GOT3 (cell line): Measurements from ENCODE around the gene DLG2.

Experiments used
- DNase-seq: peaks from one replicate; lab custom pipeline; 2025; ENCODE audit warnings: mixed read lengths; lab: John Stamatoyannopoulos, UW

DLG2 gene

DNA sequence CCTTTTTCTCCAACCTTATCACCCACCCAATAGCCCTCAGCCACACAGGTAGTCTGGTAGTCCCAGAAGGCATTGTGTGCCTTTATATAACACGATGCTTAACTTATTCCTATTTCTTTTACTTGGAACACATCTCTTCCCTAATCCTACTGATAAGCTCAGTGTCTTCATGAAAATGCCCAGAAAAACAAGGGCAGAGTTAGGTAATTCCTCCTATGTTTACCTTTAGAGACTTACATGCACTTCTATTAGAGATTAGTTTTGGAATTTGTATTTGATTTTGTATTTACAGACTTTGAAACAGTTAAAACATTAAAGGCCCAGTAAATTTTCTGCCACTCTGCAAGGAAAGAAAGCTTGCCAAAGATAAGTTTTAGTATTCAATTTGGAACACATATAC, 1703.2 kb downstream of the DLG2 start:
- no peak for DNase-seq

GRCh38 chr11:83922953-83923352, 1704.2 kb downstream of the DLG2 start:
- DNase-seq: no peak

DNA sequence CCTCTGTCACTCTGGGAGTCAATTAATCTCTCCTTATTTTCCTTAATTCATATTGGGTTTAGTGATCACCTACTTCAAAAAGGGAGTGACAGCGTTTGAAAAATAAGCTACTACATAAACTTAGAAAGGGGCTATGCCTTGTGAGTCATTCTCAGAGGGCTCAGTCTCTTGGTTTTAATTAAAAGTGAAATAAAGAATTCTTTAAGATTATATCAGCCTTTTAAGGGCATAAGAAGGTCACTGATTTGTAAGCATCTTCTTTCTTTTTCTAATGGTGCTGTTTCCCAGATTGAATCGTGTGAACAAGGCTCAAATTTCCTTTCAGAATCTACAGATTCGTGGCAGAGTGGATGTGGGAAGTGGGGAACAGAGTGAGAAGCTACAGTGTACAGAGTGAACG, 1704.8 kb downstream of the DLG2 start:
- no peak for DNase-seq

DNA sequence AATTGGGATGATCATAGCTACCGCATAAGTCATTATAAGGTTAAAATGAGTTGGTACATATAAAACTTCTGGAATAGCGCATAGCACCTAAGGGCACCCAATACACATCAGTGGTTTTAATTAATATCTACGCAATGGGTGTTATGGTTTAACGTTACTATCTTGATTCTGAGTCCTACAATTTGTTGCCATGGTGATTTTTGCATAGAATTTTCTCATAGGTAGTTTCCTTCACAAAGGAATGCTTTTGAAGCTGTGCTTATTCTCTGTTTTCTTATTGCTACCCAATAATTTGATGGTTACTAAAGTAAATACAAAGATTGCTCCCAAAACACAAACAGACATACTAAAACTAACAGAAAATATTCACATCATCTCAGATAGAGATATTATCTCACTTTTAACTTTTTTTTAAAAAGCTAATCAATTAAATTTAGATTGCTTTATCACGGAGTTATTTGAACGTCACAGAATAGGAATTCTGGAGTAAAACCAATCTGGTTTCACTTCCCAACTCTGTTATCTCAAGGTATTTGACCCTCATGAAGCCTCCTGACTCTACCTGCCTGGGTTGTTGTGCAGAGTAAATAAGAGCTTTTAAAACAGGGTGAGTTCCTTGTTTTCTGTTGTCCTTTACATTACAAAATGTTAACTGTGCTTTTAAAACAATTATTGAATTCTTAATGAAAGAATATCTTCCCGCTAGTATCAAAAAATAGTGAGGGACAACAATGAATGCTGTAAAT, 1705.5 kb downstream of the DLG2 start:
- no peak for DNase-seq

- no peak for DNase-seq
Observed at GRCh38 chr11:83918476-83918875, 1708.7 kb downstream of the DLG2 start.

DNA sequence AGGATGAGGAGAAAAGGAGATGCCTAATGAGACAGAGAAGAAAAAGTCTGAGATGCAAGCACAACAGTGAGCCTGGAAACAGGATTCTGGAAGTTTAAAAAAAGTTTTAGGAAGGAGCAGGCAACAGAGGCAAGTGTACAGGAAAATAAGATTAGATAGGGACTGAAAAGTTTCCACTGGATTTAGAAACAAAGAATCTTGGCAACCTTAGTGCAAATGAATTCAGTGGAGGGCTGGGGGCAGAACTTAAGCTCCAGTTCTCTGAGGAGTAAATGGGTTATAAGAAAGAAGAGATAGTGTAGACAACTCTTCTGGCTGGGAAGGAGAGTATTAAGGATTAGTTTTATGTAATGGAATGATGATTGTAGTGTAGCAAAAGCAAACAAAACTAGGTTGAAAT, 1712.1 kb downstream of the DLG2 start:
- DNase-seq: no peak

DNA sequence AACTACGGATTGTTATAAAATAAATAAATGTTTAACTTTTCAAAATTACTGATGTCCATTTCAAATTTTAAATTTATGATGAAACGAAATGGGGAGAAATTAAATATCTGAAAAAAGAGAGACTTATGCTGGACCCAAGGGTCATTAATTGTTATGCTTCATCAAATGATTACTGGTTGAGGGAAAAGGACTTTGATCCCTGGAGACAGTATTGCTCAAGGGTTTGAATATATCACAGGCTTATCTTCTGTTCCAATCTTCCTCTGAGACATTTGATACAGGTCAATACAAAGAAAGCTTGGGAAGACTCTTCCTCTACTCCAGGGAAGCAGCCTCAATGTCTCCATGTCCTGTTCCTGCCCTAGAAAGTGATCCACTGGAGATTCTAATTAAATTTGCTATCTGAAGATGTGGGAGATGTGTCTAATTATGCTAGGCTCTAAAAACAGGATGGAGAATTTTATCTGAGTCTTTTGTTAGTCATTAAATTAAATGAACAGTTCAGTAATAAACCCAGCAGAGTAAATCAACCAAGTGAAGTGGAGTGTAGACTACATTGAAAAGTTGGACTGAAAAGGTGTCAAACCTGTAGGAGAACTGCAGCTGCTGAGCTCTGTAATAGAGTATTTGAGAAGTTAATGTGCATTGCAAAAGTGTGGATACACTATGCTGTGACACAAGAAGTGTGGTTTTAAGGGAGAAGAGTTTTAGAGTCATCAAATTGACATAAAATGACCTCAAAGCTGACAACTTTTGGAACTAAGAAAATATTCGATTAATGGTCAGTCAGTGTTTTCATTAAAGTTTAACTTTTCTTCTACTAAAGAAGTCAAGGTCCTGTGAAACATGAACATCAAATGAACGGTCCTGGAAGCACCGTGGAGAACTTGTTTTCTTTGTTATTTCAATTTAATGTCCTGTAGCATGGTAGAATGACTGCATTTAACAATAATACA, 1717.3 kb downstream of the DLG2 start:
- no peak for DNase-seq

DNA sequence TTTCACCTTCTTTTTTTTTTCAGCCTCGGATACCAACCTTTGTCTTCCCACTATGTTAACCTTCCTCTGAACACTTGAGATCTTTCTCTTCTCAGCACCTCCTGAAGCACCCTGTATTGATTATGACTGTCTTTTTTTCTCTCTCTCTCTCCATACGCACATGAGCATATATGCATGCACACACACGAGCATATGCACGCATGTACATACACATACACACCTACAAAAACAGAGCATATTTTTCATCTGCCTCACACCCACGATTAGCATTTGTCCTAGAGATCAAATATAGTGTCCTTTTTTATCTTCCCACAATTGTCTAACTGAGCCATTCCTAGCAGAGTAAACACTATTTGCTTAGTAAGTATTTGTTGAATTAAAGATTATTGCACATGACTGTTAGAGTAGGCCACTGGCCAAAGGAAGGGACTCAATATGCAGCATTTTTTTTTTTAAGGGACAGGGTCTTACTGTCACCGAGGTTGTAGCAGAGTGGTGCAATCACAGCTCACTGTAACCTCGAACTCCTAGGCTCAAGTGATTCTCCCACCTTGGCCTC, 1718.8 kb downstream of the DLG2 start:
- no peak for DNase-seq

DNA sequence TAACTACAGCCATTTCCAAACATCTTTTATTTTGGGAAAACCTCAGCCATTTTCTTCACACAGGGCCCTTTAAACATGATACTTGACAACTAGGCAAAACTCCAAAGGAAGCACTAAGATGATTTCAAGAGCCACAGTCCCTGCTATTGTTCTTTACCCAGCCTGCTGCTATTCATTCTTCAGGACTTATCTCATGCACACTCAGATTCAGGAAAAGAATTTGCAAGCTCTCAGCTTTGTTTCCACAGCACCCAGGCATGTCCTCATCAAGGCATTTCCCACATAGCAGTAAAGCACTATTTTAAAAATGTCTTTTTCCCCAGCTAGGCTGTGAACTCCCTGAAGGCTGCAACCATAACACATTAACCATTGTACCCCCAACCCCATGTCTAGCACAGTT, 1731.6 kb downstream of the DLG2 start:
- DNase-seq: no peak

GRCh38 chr11:83881428-83881827, 1745.7 kb downstream of the DLG2 start:
- DNase-seq: no peak

DNA sequence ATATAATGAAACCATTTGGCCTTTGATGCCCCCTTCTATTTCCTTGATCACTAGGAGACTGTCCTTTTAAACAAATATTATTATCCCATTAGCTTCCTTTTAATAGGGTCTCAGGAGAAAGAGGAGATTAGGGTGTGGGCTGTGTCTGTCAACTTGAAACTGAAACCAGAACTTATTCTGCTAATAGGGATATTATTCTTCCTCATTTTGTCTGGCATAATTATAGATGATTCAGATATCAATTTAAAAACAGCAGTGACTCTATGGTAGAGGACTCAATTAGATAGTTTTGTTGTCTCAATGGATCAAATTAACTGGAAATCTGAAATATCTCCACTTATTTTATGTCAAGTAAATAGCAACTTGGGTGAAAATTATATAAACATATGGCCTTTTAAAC, 1756.1 kb downstream of the DLG2 start:
- DNase-seq: no peak

DNA sequence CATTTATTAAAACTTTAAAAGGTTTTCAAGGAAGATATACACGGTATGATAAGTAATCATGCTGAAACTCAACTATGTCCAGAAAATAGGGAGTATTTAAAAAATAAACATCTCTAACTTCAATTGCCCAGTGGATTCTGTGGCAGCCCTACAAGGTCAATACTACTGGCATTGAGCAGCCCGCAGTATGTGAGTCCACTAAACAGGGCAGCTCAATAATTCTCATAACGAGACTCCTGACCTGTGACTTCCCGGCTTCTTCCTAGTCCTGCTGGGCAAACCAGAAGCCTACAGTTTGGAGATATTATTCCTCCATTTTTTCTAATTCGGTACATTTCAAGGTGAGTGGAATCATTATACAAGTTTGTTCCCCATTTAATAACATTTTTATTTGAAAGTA, 1760.5 kb downstream of the DLG2 start:
- DNase-seq: no peak

DNA sequence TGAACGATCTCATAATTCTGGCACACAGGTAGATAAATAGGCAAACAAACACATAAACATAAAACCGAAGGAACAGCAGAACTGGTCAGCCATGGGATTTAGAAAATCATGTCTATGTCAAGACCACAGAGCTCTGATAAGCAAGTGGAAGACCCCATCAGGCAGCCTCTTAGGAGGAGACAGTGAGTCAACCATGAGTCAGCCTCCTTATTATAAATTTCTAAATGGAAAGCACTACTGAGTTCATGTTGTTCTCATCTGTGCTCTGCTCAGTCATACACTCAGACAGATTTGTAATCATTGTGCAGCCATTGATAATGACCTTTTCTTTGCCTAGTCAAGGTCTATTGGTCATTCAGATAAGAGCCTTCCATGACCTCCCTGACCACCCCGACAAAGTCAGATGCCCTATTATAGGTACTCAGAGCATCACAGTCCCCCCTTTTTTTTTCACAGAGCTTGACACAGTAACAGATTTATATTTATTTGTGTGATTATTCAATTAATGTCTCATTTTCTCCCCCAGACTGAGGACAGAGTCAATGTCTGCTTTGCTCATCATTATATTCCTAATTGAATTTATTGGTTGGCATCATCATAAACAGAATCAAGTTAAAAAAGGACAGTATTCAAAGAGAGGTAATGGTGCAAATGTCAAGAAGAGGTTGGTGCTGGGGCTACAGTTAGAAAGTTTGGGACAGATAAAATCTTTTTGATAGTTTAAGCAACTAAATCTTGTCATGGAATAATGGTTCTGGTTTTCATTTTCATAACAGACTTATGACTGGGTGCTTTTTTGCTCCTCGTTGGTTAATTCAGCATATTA, 1761.3 kb downstream of the DLG2 start:
- no peak for DNase-seq

DNA sequence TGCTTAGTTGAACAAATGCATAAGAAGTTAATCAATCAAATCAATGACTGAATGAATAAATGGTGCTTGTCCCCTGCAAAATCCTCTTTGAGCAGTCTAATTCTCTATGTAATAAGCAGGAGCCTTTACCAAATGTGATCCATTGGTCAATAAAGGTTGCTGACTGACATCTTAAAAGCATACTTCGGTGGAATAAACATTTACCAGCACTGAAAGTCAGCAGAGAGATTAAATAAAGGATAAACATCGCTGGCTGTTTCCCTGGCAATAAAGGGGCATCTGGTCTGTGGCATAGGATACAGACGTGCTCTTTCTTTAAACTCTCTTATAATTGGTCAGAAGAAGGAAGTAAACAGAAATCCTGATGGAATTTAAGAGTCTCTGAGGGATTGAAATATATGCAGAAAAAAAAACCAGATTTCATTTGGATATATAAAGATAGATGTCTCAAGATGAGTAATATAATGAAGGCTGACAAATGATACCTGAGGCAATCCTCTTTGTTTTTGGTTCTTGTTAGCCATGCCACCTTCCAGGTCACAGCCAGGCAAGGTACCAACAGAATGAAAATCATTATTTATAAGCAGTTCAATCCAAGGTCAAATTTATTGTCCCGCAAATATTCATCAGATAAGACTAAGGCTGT, 1762.6 kb downstream of the DLG2 start:
- no peak for DNase-seq

DNA sequence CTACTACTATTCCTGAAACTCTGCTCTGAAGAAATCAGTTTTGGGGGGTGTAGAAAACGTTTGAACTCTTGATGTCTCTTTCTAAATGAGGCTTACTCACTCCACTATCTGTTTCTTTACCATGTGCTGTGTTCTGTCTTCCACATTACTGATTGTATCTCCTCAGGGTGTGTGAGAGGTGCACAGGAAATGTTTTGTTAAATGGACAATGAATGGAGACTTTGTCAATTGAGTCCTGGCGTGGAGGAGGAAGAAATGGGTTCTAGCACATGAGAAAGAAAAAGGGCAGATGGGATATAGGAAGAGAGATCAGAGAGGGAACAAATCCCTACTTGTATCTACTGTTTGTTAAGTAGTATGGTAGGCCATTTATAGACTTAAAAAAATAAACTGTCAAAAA, 1763.9 kb downstream of the DLG2 start:
- no peak for DNase-seq

GRCh38 chr11:83862691-83863090, 1764.5 kb downstream of the DLG2 start:
- DNase-seq: no peak

- DNase-seq: no peak
Observed at GRCh38 chr11:83862033-83862432, 1765.1 kb downstream of the DLG2 start.

- no peak for DNase-seq
Observed at GRCh38 chr11:83858694-83859093, 1768.5 kb downstream of the DLG2 start.

DNA sequence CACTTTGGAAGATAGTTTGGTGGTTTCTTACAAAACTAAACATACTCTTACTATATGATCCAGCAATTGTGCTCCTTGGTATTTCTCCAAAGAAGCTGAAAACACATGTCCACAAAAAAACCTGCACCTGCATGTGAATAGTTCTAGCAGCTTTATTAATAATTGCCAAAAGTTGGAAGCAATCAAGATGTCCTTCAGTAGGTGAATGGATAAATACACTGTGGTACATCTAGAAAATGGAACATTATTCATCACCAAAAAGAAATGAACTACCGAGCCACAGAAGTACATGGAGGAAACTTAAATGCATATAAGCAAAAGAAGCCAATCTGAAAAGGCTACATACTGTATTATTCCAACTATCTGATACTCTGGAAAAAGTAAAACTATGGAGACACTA, 1771.9 kb downstream of the DLG2 start:
- DNase-seq: no peak

DNA sequence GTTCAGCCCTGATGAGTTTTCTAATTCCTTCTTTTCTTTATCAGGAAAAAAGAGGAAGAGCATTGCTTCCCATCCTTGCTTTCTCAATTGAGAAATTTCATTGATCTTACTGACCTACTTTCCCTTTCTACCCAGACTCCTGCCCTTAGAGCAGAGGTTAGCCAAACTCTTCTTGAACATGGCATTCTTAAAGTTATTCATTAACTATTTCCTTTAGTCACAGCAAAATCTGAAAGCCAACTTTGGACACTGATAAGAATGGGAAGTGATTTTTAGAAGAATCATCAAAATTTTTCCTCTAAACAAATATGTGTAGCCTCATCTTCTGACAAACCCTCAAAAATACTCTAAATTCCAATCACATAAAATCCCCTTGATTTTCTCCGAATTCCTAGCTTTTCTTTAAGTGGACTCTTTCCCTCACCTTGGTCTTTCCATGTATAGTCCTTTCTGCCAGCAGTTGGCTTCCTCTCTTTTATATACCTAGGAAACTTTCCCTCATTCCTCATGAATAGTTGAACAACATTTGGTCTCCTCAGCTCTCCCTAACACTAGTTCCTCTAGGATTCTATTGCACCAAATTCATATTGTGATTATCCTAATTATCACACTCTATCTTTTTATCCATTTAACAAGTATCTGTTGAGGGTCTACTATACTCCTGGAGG, 1774.2 kb downstream of the DLG2 start:
- no peak for DNase-seq

- DNase-seq: no peak
Observed at GRCh38 chr11:83852012-83852411, 1775.1 kb downstream of the DLG2 start.
